ENCODE results near the gene PHC2. TPM values are rescaled to one million over a fixed set of nuclear protein-coding genes. Genes with fewer than 3 reads are reported as not detected.

PHC2 gene
- total and polyA plus RNA-seq, 2 of the 13 experiments (the other 11 are each of a cell fraction or from before 2014, with no cell fraction given) = 52.5 to 84.9 TPM

GRCh38 chr1:33430692-33431593 lies at the start of gene PHC2 (continued):
- TF ChIP-seq ZNF781 (CRISPR knock-in tag; IDR thresholded peaks at IDR 0.05; ENCODE audit: borderline replicate concordance, not compliant biosample characterization) (no peak), CENPX (CRISPR knock-in tag; IDR thresholded peaks at IDR 0.05) (no peak), ZBTB2 (CRISPR knock-in tag; IDR thresholded peaks at IDR 0.05; ENCODE audit: low read depth) (0 out of 2 replicates have a peak, but pooled peaks have one; percentile 42), ZNF841 (CRISPR knock-in tag; IDR thresholded peaks at IDR 0.05; ENCODE audit: borderline replicate concordance) (no peak), MBD4 (IDR thresholded peaks at IDR 0.05; ENCODE audit: borderline replicate concordance, low read length) (no peak), RFX1 (IDR thresholded peaks at IDR 0.05) (peak; percentile 19; the same call in 1 of the 2 replicates), ZNF530 (CRISPR knock-in tag; IDR thresholded peaks at IDR 0.05; ENCODE audit: low read depth) (no peak), GATAD1 (CRISPR knock-in tag; IDR thresholded peaks at IDR 0.05) (no peak), ZNF205 (CRISPR knock-in tag; IDR thresholded peaks at IDR 0.05) (no peak), RORA (CRISPR knock-in tag; IDR thresholded peaks at IDR 0.05) (no peak), SOX13 (IDR thresholded peaks at IDR 0.05) (no peak), SOX13 (CRISPR knock-in tag; conservative IDR thresholded peaks at IDR 0.05 in 1 of 2, IDR thresholded peaks at IDR 0.05 in 1 of 2) (no peak; a peak in 1 of 4 replicates), ZSCAN25 (CRISPR knock-in tag; IDR thresholded peaks at IDR 0.05) (no peak), ATF2 (CRISPR knock-in tag; IDR thresholded peaks at IDR 0.05) (no peak), PRPF4 (IDR thresholded peaks at IDR 0.05; ENCODE audit: low read depth, low read length, poor library complexity, severe bottlenecking) (no peak), NFKB2 (CRISPR knock-in tag; IDR thresholded peaks at IDR 0.05; ENCODE audit: borderline replicate concordance) (no peak), HDAC2 (CRISPR knock-in tag; IDR thresholded peaks at IDR 0.05) (no peak), ZNF230 (CRISPR knock-in tag; IDR thresholded peaks at IDR 0.05) (no peak), PATZ1 (CRISPR knock-in tag; IDR thresholded peaks at IDR 0.05) (peak; percentile 88), POLR2AphosphoS2 (IDR thresholded peaks at IDR 0.05; ENCODE audit: low read depth, low read length) (no peak), MATR3 (CRISPR knock-in tag; IDR thresholded peaks at IDR 0.05) (no peak), ZNF263 (CRISPR knock-in tag; IDR thresholded peaks at IDR 0.05) (no peak), ZNF451 (CRISPR knock-in tag; IDR thresholded peaks at IDR 0.05) (no peak), ZBTB8A (CRISPR knock-in tag; IDR thresholded peaks at IDR 0.05; ENCODE audit: borderline replicate concordance, low read depth) (no peak), ZNF564 (CRISPR knock-in tag; IDR thresholded peaks at IDR 0.05) (no peak), ZKSCAN1 (IDR thresholded peaks at IDR 0.05; ENCODE audit: low read length) (no peak), ZNF160 (CRISPR knock-in tag; IDR thresholded peaks at IDR 0.05) (no peak), FOXA3 (CRISPR knock-in tag; IDR thresholded peaks at IDR 0.05) (no peak)

Data from HepG2 (cell line).